Suprapubic skin (tissue), 3 donors: ENCODE data around the gene EMD.

Experiments used
- EP300 ChIP-seq: sonication (generic); formaldehyde crosslinking; IDR thresholded peaks from one replicate; pipeline ENCODE4 v1.6.1; 2017; ENCODE audit warnings: antibody characterized with exemption
- TF ChIP-seq, protein P1 (sequence below), 2 donors: fragments of 200-600 bp in 1 of 2; fragments of 450-650 bp in 1 of 2; sonication (generic) in 1 of 2; IDR thresholded peaks; one replicate each; pipeline ENCODE4 v1.5.1; 2016 to 2019; ENCODE audit warnings: antibody characterized with exemption in 2 of 2, mild to moderate bottlenecking in 1 of 2, moderate library complexity in 1 of 2

DNA sequence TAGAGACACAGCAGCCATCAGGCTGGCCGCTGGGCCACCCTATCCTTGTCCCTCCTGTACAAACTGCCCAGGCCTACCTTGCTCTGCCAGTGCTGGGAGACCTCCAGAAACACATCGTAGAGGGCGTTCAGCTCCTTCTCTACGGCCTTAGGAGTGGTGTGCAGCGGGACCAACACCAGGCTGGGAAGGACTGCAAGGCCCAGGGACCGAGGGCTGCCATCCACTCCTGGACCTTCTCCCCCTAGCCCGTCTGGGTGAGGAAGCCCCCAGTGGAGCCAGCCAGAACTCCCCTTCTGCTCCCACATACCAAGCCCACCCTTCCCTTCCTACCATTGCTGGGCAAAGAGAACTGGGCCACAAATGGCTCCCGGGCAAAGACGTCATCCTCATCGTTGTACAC, 24.1 kb downstream of the EMD start:
- TF ChIP-seq, protein P1, sequence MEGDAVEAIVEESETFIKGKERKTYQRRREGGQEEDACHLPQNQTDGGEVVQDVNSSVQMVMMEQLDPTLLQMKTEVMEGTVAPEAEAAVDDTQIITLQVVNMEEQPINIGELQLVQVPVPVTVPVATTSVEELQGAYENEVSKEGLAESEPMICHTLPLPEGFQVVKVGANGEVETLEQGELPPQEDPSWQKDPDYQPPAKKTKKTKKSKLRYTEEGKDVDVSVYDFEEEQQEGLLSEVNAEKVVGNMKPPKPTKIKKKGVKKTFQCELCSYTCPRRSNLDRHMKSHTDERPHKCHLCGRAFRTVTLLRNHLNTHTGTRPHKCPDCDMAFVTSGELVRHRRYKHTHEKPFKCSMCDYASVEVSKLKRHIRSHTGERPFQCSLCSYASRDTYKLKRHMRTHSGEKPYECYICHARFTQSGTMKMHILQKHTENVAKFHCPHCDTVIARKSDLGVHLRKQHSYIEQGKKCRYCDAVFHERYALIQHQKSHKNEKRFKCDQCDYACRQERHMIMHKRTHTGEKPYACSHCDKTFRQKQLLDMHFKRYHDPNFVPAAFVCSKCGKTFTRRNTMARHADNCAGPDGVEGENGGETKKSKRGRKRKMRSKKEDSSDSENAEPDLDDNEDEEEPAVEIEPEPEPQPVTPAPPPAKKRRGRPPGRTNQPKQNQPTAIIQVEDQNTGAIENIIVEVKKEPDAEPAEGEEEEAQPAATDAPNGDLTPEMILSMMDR (IDR thresholded peaks at IDR 0.05): no peak
- TF ChIP-seq EP300: no peak
